ENCODE measurements around the gene GON4L.
"Not testable (repeated sequence)": the region's sequence is repeated elsewhere in the genome, so short reads cannot be mapped to it uniquely, and the experiment has no call there.

GON4L gene

GRCh38 chr1:155856975-155857930 is at the start of gene GON4L:
GON4L (minus strand) TSS chr1:155857214; CDS start chr1:155853780, 3,434 bp downstream.
- peak; percentile 89 for DNase-seq

GRCh38 chr1:155904261-155904660 is 47.2 kb upstream of the GON4L start:
- no peak for DNase-seq

- no peak for DNase-seq
Observed at GRCh38 chr1:155900161-155900560, 43.1 kb upstream of the GON4L start.

GRCh38 chr1:155899683-155900082 is 42.7 kb upstream of the GON4L start:
- no peak for DNase-seq

GRCh38 chr1:155898888-155899287 is 41.9 kb upstream of the GON4L start:
- no peak for DNase-seq

GRCh38 chr1:155897746-155898145 is 40.7 kb upstream of the GON4L start:
- DNase-seq: no peak

- DNase-seq: not testable (repeated sequence)
Observed at GRCh38 chr1:155896476-155896875, 39.5 kb upstream of the GON4L start.

- not testable (repeated sequence) for DNase-seq
Observed at GRCh38 chr1:155895617-155896016, 38.6 kb upstream of the GON4L start.

- no peak for DNase-seq
Observed at GRCh38 chr1:155893389-155894142, 36.6 kb upstream of the GON4L start.

GRCh38 chr1:155892796-155893195 is 35.8 kb upstream of the GON4L start:
- no peak for DNase-seq

- DNase-seq: no peak
Observed at GRCh38 chr1:155890251-155890650, 33.2 kb upstream of the GON4L start.

GRCh38 chr1:155889566-155889965 is 32.6 kb upstream of the GON4L start:
- no peak for DNase-seq

GRCh38 chr1:155888481-155888880 is 31.5 kb upstream of the GON4L start:
- DNase-seq: no peak

GRCh38 chr1:155884982-155885381 is 28.0 kb upstream of the GON4L start:
- no peak for DNase-seq

GRCh38 chr1:155884031-155884960 is 27.3 kb upstream of the GON4L start:
- no peak for DNase-seq

GRCh38 chr1:155882766-155883165 is 25.8 kb upstream of the GON4L start:
- DNase-seq: no peak

- DNase-seq: no peak
Observed at GRCh38 chr1:155882235-155882634, 25.2 kb upstream of the GON4L start.

GRCh38 chr1:155880950-155881349 is 23.9 kb upstream of the GON4L start:
- no peak for DNase-seq

- DNase-seq: no peak
Observed at GRCh38 chr1:155880251-155880650, 23.2 kb upstream of the GON4L start.

- no peak for DNase-seq
Observed at GRCh38 chr1:155877945-155878344, 20.9 kb upstream of the GON4L start.

GRCh38 chr1:155873860-155874259 is 16.8 kb upstream of the GON4L start:
- no peak for DNase-seq

GRCh38 chr1:155872527-155872926 is 15.5 kb upstream of the GON4L start:
- DNase-seq: no peak

GRCh38 chr1:155871390-155871789 is 14.4 kb upstream of the GON4L start:
- DNase-seq: no peak
